HepG2 (cell line): Measurements from ENCODE around the gene NOTUM. TPM values are rescaled to one million over a fixed set of nuclear protein-coding genes. Genes with fewer than 3 reads are reported as not detected.

Experiments used
- CCDC6 ChIP-seq: sonication (generic); formaldehyde crosslinking; IDR thresholded peaks from 2 replicates; pipeline ENCODE4 v1.8.1; 2022; ENCODE audit warnings: mild to moderate bottlenecking, missing genetic modification reagents, moderate library complexity
- FOSL1 ChIP-seq: sonication (generic); formaldehyde crosslinking; IDR thresholded peaks from 2 replicates; pipeline ENCODE4 v1.9.0; 2021; ENCODE audit warnings: missing genetic modification reagents, borderline replicate concordance
- JARID2 ChIP-seq: sonication (generic); formaldehyde crosslinking; IDR thresholded peaks from 2 replicates; pipeline ENCODE4 v1.8.1; 2023; ENCODE audit warnings: missing genetic modification reagents, inconsistent platforms; ENCODE audit not compliant: insufficient replicate concordance
- MED1 ChIP-seq: sonication (generic); formaldehyde crosslinking; IDR thresholded peaks from 2 replicates; pipeline ENCODE4 v1.4.0; 2020; ENCODE audit warnings: missing genetic modification reagents
- NR2C2 ChIP-seq: sonication (generic); formaldehyde crosslinking; IDR thresholded peaks from 2 replicates; pipeline ENCODE4 v1.4.0; 2020; ENCODE audit warnings: missing genetic modification reagents, mild to moderate bottlenecking, moderate library complexity, borderline replicate concordance
- RARG ChIP-seq: sonication (generic); formaldehyde crosslinking; IDR thresholded peaks from 2 replicates; pipeline ENCODE4 v1.4.0; 2020; ENCODE audit warnings: low read depth, mild to moderate bottlenecking, missing genetic modification reagents
- RNF219 ChIP-seq: sonication (generic); formaldehyde crosslinking; IDR thresholded peaks from 2 replicates; pipeline ENCODE4 v1.5.0; 2020; ENCODE audit warnings: mild to moderate bottlenecking, missing genetic modification reagents
- SAP130 ChIP-seq: IDR thresholded peaks from 2 replicates; pipeline ENCODE4 v1.6.1; 2016; ENCODE audit warnings: low read depth
- TAF15 ChIP-seq: fragments of 200-400 bp; formaldehyde crosslinking; IDR thresholded peaks from one replicate; pipeline ENCODE4 v1.6.1; 2018; ENCODE audit warnings: mild to moderate bottlenecking, low read depth, low read length; ENCODE audit not compliant: poor library complexity, severe bottlenecking
- TCF7 ChIP-seq: sonication (generic); IDR thresholded peaks from 2 replicates; pipeline ENCODE4 v1.6.1; 2016; ENCODE audit warnings: antibody characterized with exemption, low read depth
- ZBTB10 ChIP-seq: sonication (generic); formaldehyde crosslinking; IDR thresholded peaks from 2 replicates; pipeline ENCODE4 v1.4.0; 2020; ENCODE audit warnings: missing genetic modification reagents, borderline replicate concordance
- ZBTB21 ChIP-seq: sonication (generic); formaldehyde crosslinking; IDR thresholded peaks from 2 replicates; pipeline ENCODE4 v1.4.0; 2020; ENCODE audit warnings: missing genetic modification reagents
- ZBTB7A ChIP-seq: sonication (generic); formaldehyde crosslinking; IDR thresholded peaks from 2 replicates; pipeline ENCODE4 v1.8.0; 2022; ENCODE audit warnings: mild to moderate bottlenecking, missing genetic modification reagents
- ZC3H13 ChIP-seq: sonication (generic); formaldehyde crosslinking; IDR thresholded peaks from 2 replicates; pipeline ENCODE4 v1.8.1; 2023; ENCODE audit warnings: mild to moderate bottlenecking, missing genetic modification reagents, moderate library complexity
- ZNF367 ChIP-seq: sonication (generic); formaldehyde crosslinking; IDR thresholded peaks from 2 replicates; pipeline ENCODE4 v1.4.0; 2020; ENCODE audit warnings: missing genetic modification reagents, borderline replicate concordance
- ZNF383 ChIP-seq: sonication (generic); formaldehyde crosslinking; IDR thresholded peaks from 2 replicates; pipeline ENCODE4 v1.4.0; 2020; ENCODE audit warnings: missing genetic modification reagents, mild to moderate bottlenecking, borderline replicate concordance
- ZNF549 ChIP-seq: sonication (generic); formaldehyde crosslinking; IDR thresholded peaks from 2 replicates; pipeline ENCODE4 v1.5.0; 2020; ENCODE audit warnings: missing genetic modification reagents
- ZNF7 ChIP-seq: IDR thresholded peaks from 2 replicates; pipeline ENCODE4 v1.6.1; 2016; ENCODE audit warnings: missing biosample characterization, missing genetic modification reagents
- ZNF770 ChIP-seq: sonication (generic); formaldehyde crosslinking; IDR thresholded peaks from 2 replicates; pipeline ENCODE4 v1.5.0; 2020; ENCODE audit warnings: mild to moderate bottlenecking, missing genetic modification reagents
- ZUFSP ChIP-seq: sonication (generic); formaldehyde crosslinking; IDR thresholded peaks from 2 replicates; pipeline ENCODE4 v1.9.0; 2021; ENCODE audit warnings: missing genetic modification reagents, mild to moderate bottlenecking, borderline replicate concordance
- polyA plus RNA-seq, 8 experiments: library from polyadenylated mRNA; depleted of rRNA in 3 of 8; stranded (reverse) in 7 of 8; unstranded in 1 of 8; fragments of >200 nt; fragmentation: Illumina TruSeq in 4 of 8; extraction: Trizol in 4 of 8; gene quantifications; 2 replicates each; pipeline versions ENCODE4 v1.2.1 to v1.2.3, GENCODE V29; 2011 to 2016; ENCODE audit warnings: low read depth in 4 of 8, missing spikeins in 1 of 8, mixed read lengths in 1 of 8; ENCODE audit not compliant: insufficient read depth in 1 of 8
- total RNA-seq, 5 experiments: library from RNA; depleted of rRNA; stranded (reverse); fragments of >200 nt; fragmentation: Illumina TruSeq; extraction: Trizol; gene quantifications; 2 replicates each; pipeline ENCODE4 v1.2.3, GENCODE V29; 2016; ENCODE audit warnings: low read depth in 1 of 5

The NOTUM gene
- total and polyA plus RNA-seq, 2 of the 13 experiments (the other 11 are each of a cell fraction or from before 2014, with no cell fraction given) = 150 to 160 TPM

GRCh38 chr17:81967533-81968395 lies 6.8 kb upstream of the NOTUM start (continued):
- no peak; the same call in 1 of the 2 replicates for TF ChIP-seq ZNF770 (CRISPR knock-in tag)
- peak; percentile 98 for TF ChIP-seq SAP130 (CRISPR knock-in tag)
- TF ChIP-seq ZNF7 (CRISPR knock-in tag) = no peak
- TF ChIP-seq CCDC6 (CRISPR knock-in tag) = peak; percentile 74; the same call in 1 of the 2 replicates
- peak; percentile 31 for TF ChIP-seq TAF15
- TF ChIP-seq ZNF383 (CRISPR knock-in tag) = peak; percentile 55; the same call in 1 of the 2 replicates
- no peak for TF ChIP-seq ZUFSP (CRISPR knock-in tag)
- no peak for TF ChIP-seq ZBTB21 (CRISPR knock-in tag)
- 0 out of 2 replicates have a peak, but pooled peaks have one; percentile 80 for TF ChIP-seq ZBTB10
- peak; percentile 93 for TF ChIP-seq ZBTB7A (CRISPR knock-in tag)
- no peak for TF ChIP-seq RNF219
- TF ChIP-seq MED1 (CRISPR knock-in tag) = peak; percentile 97
- TF ChIP-seq NR2C2 (CRISPR knock-in tag) = peak; percentile 86
- peak; percentile 99 for TF ChIP-seq TCF7
- no peak for TF ChIP-seq FOSL1 (CRISPR knock-in tag)
- TF ChIP-seq ZNF367 = peak; percentile 90
- peak; percentile 93 for TF ChIP-seq JARID2 (CRISPR knock-in tag)
- no peak for TF ChIP-seq ZNF549
- no peak for TF ChIP-seq RARG
- TF ChIP-seq ZC3H13 (CRISPR knock-in tag) = peak; percentile 91; the same call in 1 of the 2 replicates
